ENCODE measurements around the gene EGLN3. TPM values are rescaled to one million over a fixed set of nuclear protein-coding genes. Genes with fewer than 3 reads are reported as not detected.

Gene EGLN3
- total and polyA plus RNA-seq, 8 donors: 13.9 to 71.2 (median 26.6) TPM

GRCh38 chr14:33949411-33949893 lies 1.4 kb downstream of the EGLN3 start:
- TF ChIP-seq EP300 (IDR thresholded peaks at IDR 0.05) (no peak), POLR2A (IDR thresholded peaks at IDR 0.05) (no peak), POLR2AphosphoS5 (IDR thresholded peaks at IDR 0.05) (no peak), CTCF (IDR thresholded peaks at IDR 0.05) (no peak)
- peak in 1 of 2 donors; percentile 49 for DNase-seq
- WGBS, 5 donors: 13 to 35% (median 24%) methylated on average over 9 of the region's 9 CpGs
- Histone ChIP-seq H3K27ac (peak overlapping the region; percentile 83 to 87 (median 86)), H3K4me1 (peaks cover 17 to 76% (median 48%) of the 10 kb centered on the region in 4 donors), H3K36me3 (no peaks in the 10 kb centered on the region), H3K9me3 (no peaks in the 10 kb centered on the region), H3K27me3 (peaks cover 0 to 35% (median 0%) of the 10 kb centered on the region in 3 donors), H3K4me3 (peak overlapping the region; percentile 75 to 80 (median 76))
- intact Hi-C loops (cut with DNase I; ENCODE audit: low total_unique reads): no loop called here

- H3K9me3 ChIP-seq: no peaks in the 10 kb centered on the region
- peak overlapping the region; percentile 75 to 80 (median 76) for H3K4me3 ChIP-seq
- 21 to 36% (median 32%) methylated on average over 9 of the region's 9 CpGs for WGBS, 5 donors
- H3K27me3 ChIP-seq: peaks cover 0 to 35% (median 0%) of the 10 kb centered on the region in 3 donors
- peak overlapping the region; percentile 83 to 87 (median 86) for H3K27ac ChIP-seq
- intact Hi-C loops (cut with DNase I; ENCODE audit: low total_unique reads): no loop called here
- H3K36me3 ChIP-seq: no peaks in the 10 kb centered on the region
- TF ChIP-seq EP300 (IDR thresholded peaks at IDR 0.05) (no peak), POLR2AphosphoS5 (IDR thresholded peaks at IDR 0.05) (no peak), CTCF (IDR thresholded peaks at IDR 0.05) (no peak), POLR2A (IDR thresholded peaks at IDR 0.05) (no peak)
- H3K4me1 ChIP-seq: peaks cover 22 to 75% (median 51%) of the 10 kb centered on the region in 4 donors
- DNase-seq: peak in 1 of 2 donors; percentile 41
Measured at GRCh38 chr14:33948869-33949408, 1.9 kb downstream of the EGLN3 start.

- peak overlapping the region; percentile 68 to 86 (median 84) for H3K27ac ChIP-seq
- peaks cover 28 to 76% (median 54%) of the 10 kb centered on the region in 4 donors for H3K4me1 ChIP-seq
- no peaks in the 10 kb centered on the region for H3K9me3 ChIP-seq
- no peaks in the 10 kb centered on the region for H3K36me3 ChIP-seq
- H3K27me3 ChIP-seq: peaks cover 0 to 35% (median 0%) of the 10 kb centered on the region in 3 donors
- TF ChIP-seq POLR2A (IDR thresholded peaks at IDR 0.05): no peak
- no peak for TF ChIP-seq POLR2AphosphoS5 (IDR thresholded peaks at IDR 0.05)
- TF ChIP-seq EP300 (IDR thresholded peaks at IDR 0.05): no peak
- no peak for TF ChIP-seq CTCF (IDR thresholded peaks at IDR 0.05)
- 26 to 43% (median 28%) methylated on average over 3 of the region's 3 CpGs for WGBS, 5 donors
- peak in 1 of 2 donors; percentile 62 for DNase-seq
- intact Hi-C loops (cut with DNase I; ENCODE audit: low total_unique reads): no loop called here
- H3K4me3 ChIP-seq: peak overlapping the region; percentile 75 to 80 (median 76)
Measured at GRCh38 chr14:33948145-33948868, 2.6 kb downstream of the EGLN3 start.

GRCh38 chr14:33946679-33947476 lies 4.0 kb downstream of the EGLN3 start:
- DNase-seq: peak in 1 of 2 donors; percentile 36
- Histone ChIP-seq H3K9me3 (no peaks in the 10 kb centered on the region), H3K27ac (peak overlapping the region in 4 of 5 donors; percentile 13 to 84 (median 41)), H3K36me3 (no peaks in the 10 kb centered on the region), H3K27me3 (peaks cover 0 to 25% (median 0%) of the 10 kb centered on the region in 3 donors), H3K4me1 (peaks cover 40 to 88% (median 61%) of the 10 kb centered on the region in 4 donors), H3K4me3 (peak overlapping the region in 3 of 4 donors; percentile 17 to 31 (median 22))
- TF ChIP-seq POLR2A (IDR thresholded peaks at IDR 0.05): no peak
- no peak for TF ChIP-seq POLR2AphosphoS5 (IDR thresholded peaks at IDR 0.05)
- intact Hi-C loops (cut with DNase I; ENCODE audit: low total_unique reads): no loop called here
- WGBS, 5 donors: 33 to 59% (median 41%) methylated on average over 5 of the region's 5 CpGs
